ENCODE measurements around the gene VWA7. TPM values are rescaled to one million over a fixed set of nuclear protein-coding genes. Genes with fewer than 3 reads are reported as not detected.

VWA7 gene
- polyA plus RNA-seq, 4 donors, result 2.9 to 11.9 (median 6.4) TPM

DNA sequence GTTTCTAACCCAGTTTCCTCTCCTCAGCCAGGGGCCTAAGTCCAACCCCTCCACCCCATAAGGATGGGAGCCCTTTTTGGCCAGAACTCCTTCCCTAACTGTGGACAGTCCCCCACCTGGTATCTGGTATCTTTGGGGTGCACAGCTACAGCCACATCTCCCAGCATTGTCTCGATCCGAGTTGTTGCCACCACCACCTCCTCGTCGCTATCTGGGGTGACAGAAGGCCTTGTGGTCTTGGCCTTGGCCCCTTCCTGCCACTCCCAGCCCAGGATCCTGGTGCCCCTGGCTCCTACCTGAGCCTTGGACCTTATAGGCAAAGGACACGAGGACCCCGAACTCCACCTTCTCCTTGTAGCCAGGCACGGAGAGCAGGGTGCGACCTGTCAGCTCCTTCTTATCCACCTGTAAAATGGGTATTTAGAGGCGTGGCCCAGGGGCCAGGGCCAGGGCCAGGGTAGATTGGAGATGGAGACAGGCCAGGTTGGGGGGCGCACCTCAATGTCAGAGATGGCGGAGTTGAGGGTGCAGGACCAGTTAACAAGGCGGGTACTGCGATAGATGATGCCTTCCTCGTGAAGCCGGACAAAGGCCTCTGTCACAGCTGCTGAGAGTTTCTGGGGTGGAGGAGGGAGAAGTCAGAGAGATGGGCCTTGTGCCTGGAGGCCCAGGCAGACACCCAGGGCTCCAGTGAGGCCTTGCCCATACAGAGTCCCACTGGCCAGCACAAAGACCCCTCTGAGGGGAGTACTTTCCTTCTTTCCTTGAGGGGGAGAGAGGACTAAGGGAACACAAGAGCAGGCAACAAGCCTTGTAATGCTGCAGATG is 7.2 kb upstream of the VWA7 start:
- FAIRE-seq (no peak), DNase-seq (no peak)
- Histone ChIP-seq H3K36me3 (ENCODE audit: control insufficient read depth in 3 of 3, insufficient read depth in 2 of 3, low read depth in 1 of 3, low read length in 3 of 3) (peaks cover 0 to 82% (median 13%) of the 10 kb centered on the region in 3 donors), H3K4me3 (ENCODE audit: low read depth in 1 of 3, low read length in 3 of 3) (no peak overlapping the region), H3K4me1 (ENCODE audit: control insufficient read depth in 3 of 3, insufficient read depth in 2 of 3, low read depth in 1 of 3, low read length in 2 of 3) (no peaks in the 10 kb centered on the region), H3K27me3 (ENCODE audit: control insufficient read depth in 3 of 3, insufficient read depth in 3 of 3, low read length in 3 of 3) (no peaks in the 10 kb centered on the region), H3K27ac (ENCODE audit: low read depth in 1 of 3, low read length in 2 of 3) (no peak overlapping the region), H3K9me3 (ENCODE audit: control insufficient read depth in 2 of 2, insufficient read depth in 1 of 2, low read depth in 1 of 2, low read length in 1 of 2) (no peaks in the 10 kb centered on the region)
- WGBS, 3 donors, result 91 to 96% (median 93%) methylated on average over 15 of the region's 15 CpGs

DNA sequence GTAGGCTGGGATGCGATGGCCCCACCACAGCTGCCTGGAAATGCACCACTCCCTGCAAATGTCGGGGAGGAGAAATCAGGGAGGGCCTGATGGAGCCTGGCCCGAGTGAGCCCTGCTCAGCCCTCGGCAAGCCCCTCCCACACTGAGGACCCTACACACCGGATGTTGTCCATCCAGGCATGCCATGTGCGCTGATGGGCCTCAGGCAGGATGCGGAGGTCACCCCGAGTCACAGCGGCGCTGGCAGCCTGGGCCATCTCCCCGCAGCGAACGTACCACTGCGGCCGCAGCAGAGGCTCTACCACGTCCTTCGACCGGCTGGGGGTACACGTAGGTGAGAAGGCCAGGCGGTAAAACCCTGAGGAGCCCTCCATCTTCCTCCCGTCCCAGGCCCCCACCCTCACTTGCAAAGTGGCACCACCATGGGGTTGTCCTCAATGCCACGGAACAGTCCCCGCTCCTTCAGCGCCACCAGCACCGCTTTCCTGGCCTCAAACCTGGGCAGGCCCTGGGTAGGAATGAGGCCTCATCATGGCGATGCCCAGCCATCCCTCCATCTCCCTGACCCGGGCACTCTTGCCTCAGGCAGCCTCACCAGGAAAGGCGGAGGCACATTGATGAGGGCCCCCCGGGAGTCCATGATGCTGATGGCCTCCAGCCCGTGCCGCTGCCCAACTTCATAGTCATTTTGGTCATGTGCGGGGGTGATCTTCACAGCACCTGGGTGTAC is 5.2 kb upstream of the VWA7 start:
- H3K4me1 ChIP-seq (ENCODE audit: control insufficient read depth in 3 of 3, insufficient read depth in 2 of 3, low read depth in 1 of 3, low read length in 2 of 3), result peaks cover 0 to 9% (median 0%) of the 10 kb centered on the region in 3 donors
- H3K9me3 ChIP-seq (ENCODE audit: control insufficient read depth in 2 of 2, insufficient read depth in 1 of 2, low read depth in 1 of 2, low read length in 1 of 2), result no peaks in the 10 kb centered on the region
- WGBS, 3 donors, result 92 to 96% (median 93%) methylated on average over 32 of the region's 32 CpGs
- FAIRE-seq (no peak), DNase-seq (no peak)
- H3K27ac ChIP-seq (ENCODE audit: low read depth in 1 of 3, low read length in 2 of 3), result no peak overlapping the region
- no peak overlapping the region for H3K4me3 ChIP-seq (ENCODE audit: low read depth in 1 of 3, low read length in 3 of 3)
- no peaks in the 10 kb centered on the region for H3K27me3 ChIP-seq (ENCODE audit: control insufficient read depth in 3 of 3, insufficient read depth in 3 of 3, low read length in 3 of 3)
- peaks cover 0 to 92% (median 17%) of the 10 kb centered on the region in 3 donors for H3K36me3 ChIP-seq (ENCODE audit: control insufficient read depth in 3 of 3, insufficient read depth in 2 of 3, low read depth in 1 of 3, low read length in 3 of 3)

- no peak overlapping the region for H3K27ac ChIP-seq (ENCODE audit: low read depth in 1 of 3, low read length in 2 of 3)
- WGBS, 3 donors, result 91 to 96% (median 95%) methylated on average over 23 of the region's 23 CpGs
- peaks cover 0 to 17% (median 2%) of the 10 kb centered on the region in 3 donors for H3K4me1 ChIP-seq (ENCODE audit: control insufficient read depth in 3 of 3, insufficient read depth in 2 of 3, low read depth in 1 of 3, low read length in 2 of 3)
- H3K36me3 ChIP-seq (ENCODE audit: control insufficient read depth in 3 of 3, insufficient read depth in 2 of 3, low read depth in 1 of 3, low read length in 3 of 3), result peaks cover 0 to 87% (median 17%) of the 10 kb centered on the region in 3 donors
- DNase-seq, result no peak
- H3K27me3 ChIP-seq (ENCODE audit: control insufficient read depth in 3 of 3, insufficient read depth in 3 of 3, low read length in 3 of 3), result no peaks in the 10 kb centered on the region
- no peaks in the 10 kb centered on the region for H3K9me3 ChIP-seq (ENCODE audit: control insufficient read depth in 2 of 2, insufficient read depth in 1 of 2, low read depth in 1 of 2, low read length in 1 of 2)
- no peak overlapping the region for H3K4me3 ChIP-seq (ENCODE audit: low read depth in 1 of 3, low read length in 3 of 3)
- no peak for FAIRE-seq
Measured at GRCh38 chr6:31781244-31782125, 4.4 kb upstream of the VWA7 start.

GRCh38 chr6:31780507-31781243 is 3.5 kb upstream of the VWA7 start:
- H3K9me3 ChIP-seq (ENCODE audit: control insufficient read depth in 2 of 2, insufficient read depth in 1 of 2, low read depth in 1 of 2, low read length in 1 of 2), result no peaks in the 10 kb centered on the region
- FAIRE-seq (no peak), DNase-seq (no peak)
- H3K36me3 ChIP-seq (ENCODE audit: control insufficient read depth in 3 of 3, insufficient read depth in 2 of 3, low read depth in 1 of 3, low read length in 3 of 3), result peaks cover 0 to 80% (median 17%) of the 10 kb centered on the region in 3 donors
- no peaks in the 10 kb centered on the region for H3K27me3 ChIP-seq (ENCODE audit: control insufficient read depth in 3 of 3, insufficient read depth in 3 of 3, low read length in 3 of 3)
- no peak overlapping the region for H3K4me3 ChIP-seq (ENCODE audit: low read depth in 1 of 3, low read length in 3 of 3)
- 85 to 91% (median 89%) methylated on average over 20 of the region's 20 CpGs for WGBS, 3 donors
- peaks cover 0 to 26% (median 4%) of the 10 kb centered on the region in 3 donors for H3K4me1 ChIP-seq (ENCODE audit: control insufficient read depth in 3 of 3, insufficient read depth in 2 of 3, low read depth in 1 of 3, low read length in 2 of 3)
- no peak overlapping the region for H3K27ac ChIP-seq (ENCODE audit: low read depth in 1 of 3, low read length in 2 of 3)

- H3K27me3 ChIP-seq (ENCODE audit: control insufficient read depth in 3 of 3, insufficient read depth in 3 of 3, low read length in 3 of 3), result no peaks in the 10 kb centered on the region
- peaks cover 0 to 72% (median 17%) of the 10 kb centered on the region in 3 donors for H3K36me3 ChIP-seq (ENCODE audit: control insufficient read depth in 3 of 3, insufficient read depth in 2 of 3, low read depth in 1 of 3, low read length in 3 of 3)
- H3K4me3 ChIP-seq (ENCODE audit: low read depth in 1 of 3, low read length in 3 of 3), result no peak overlapping the region
- WGBS, 3 donors, result 93 to 95% (median 94%) methylated on average over 10 of the region's 10 CpGs
- no peak for FAIRE-seq
- H3K9me3 ChIP-seq (ENCODE audit: control insufficient read depth in 2 of 2, insufficient read depth in 1 of 2, low read depth in 1 of 2, low read length in 1 of 2), result no peaks in the 10 kb centered on the region
- DNase-seq, result no peak
- peaks cover 0 to 33% (median 4%) of the 10 kb centered on the region in 3 donors for H3K4me1 ChIP-seq (ENCODE audit: control insufficient read depth in 3 of 3, insufficient read depth in 2 of 3, low read depth in 1 of 3, low read length in 2 of 3)
- H3K27ac ChIP-seq (ENCODE audit: low read depth in 1 of 3, low read length in 2 of 3), result no peak overlapping the region
Measured at GRCh38 chr6:31779908-31780307, 2.8 kb upstream of the VWA7 start.

DNA sequence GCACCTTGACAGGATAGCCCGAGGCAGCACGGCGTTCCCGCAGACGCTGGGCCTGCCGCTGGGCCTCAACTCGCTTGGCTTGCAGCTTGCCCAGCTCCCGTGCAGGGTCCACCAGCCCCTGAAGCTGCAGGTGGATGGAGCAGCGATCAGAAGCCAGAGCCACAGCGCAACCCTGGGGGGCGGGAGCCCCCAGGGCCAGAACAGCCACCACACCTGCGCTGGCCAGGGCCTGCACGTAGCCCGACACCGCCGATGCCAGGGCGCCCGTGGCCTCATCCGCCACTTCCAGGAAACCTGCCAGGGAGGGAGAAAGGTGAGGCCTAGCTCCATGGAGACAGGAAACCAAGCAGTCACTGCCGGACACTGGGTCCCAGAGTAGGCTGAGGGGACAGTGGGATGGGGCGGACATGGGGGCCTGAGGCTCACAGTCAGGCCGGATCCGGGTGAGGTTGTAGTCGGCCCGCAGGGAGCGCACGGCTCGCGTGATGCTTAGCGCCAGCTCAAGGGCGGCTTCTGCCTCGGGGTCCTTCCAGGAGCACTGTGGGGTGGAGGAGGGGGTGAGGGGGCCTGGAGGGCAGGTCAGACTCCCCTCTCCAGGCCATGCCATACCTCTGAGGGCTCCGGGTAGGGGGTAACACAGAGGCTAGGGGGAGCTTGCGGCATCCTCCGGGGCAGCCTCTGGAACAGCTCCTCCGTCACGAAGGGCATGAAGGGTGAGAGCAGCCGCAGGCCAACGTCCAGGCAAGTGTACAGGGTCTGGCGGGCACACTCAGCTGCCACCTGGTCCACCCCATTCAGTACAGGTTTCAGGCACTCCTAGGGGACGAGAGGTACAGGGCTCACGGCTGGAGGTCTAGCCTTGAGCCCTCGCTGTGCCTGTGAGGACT is 2.1 kb upstream of the VWA7 start:
- FAIRE-seq (no peak), DNase-seq (no peak)
- WGBS, 3 donors, result 89 to 94% (median 94%) methylated on average over 40 to 43 of the region's 43 CpGs
- H3K36me3 ChIP-seq (ENCODE audit: control insufficient read depth in 3 of 3, insufficient read depth in 2 of 3, low read depth in 1 of 3, low read length in 3 of 3), result peaks cover 0 to 66% (median 16%) of the 10 kb centered on the region in 3 donors
- H3K4me3 ChIP-seq (ENCODE audit: low read depth in 1 of 3, low read length in 3 of 3), result no peak overlapping the region
- peaks cover 0 to 37% (median 4%) of the 10 kb centered on the region in 3 donors for H3K4me1 ChIP-seq (ENCODE audit: control insufficient read depth in 3 of 3, insufficient read depth in 2 of 3, low read depth in 1 of 3, low read length in 2 of 3)
- H3K9me3 ChIP-seq (ENCODE audit: control insufficient read depth in 2 of 2, insufficient read depth in 1 of 2, low read depth in 1 of 2, low read length in 1 of 2), result no peaks in the 10 kb centered on the region
- no peak overlapping the region for H3K27ac ChIP-seq (ENCODE audit: low read depth in 1 of 3, low read length in 2 of 3)
- no peaks in the 10 kb centered on the region for H3K27me3 ChIP-seq (ENCODE audit: control insufficient read depth in 3 of 3, insufficient read depth in 3 of 3, low read length in 3 of 3)

DNA sequence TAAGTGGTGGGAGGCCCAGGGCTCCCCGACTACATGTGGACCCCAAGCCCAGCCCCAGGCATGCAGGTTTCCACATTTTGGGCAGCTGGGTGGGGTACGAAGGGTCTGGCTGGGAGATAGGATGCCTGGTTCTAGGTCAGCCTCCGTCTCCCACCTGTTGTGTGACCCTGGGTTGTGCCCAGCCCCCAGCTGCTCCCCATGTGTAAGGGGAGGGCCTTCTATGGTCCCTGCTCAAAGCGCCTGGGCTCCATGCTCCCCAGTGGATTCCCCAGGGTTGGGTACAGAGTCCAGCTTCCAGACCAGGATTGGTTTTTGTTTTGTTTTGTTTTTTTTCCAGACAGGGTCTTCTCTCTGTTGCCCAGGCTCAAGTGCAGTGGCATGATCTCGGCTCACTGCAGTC is 1.1 kb upstream of the VWA7 start:
- Histone ChIP-seq H3K27me3 (ENCODE audit: control insufficient read depth in 3 of 3, insufficient read depth in 3 of 3, low read length in 3 of 3) (no peaks in the 10 kb centered on the region), H3K4me1 (ENCODE audit: control insufficient read depth in 3 of 3, insufficient read depth in 2 of 3, low read depth in 1 of 3, low read length in 2 of 3) (peaks cover 0 to 37% (median 4%) of the 10 kb centered on the region in 3 donors), H3K4me3 (ENCODE audit: low read depth in 1 of 3, low read length in 3 of 3) (no peak overlapping the region), H3K36me3 (ENCODE audit: control insufficient read depth in 3 of 3, insufficient read depth in 2 of 3, low read depth in 1 of 3, low read length in 3 of 3) (peaks cover 0 to 57% (median 11%) of the 10 kb centered on the region in 3 donors), H3K27ac (ENCODE audit: low read depth in 1 of 3, low read length in 2 of 3) (peak overlapping the region in 2 of 3 donors; percentile 79 to 93), H3K9me3 (ENCODE audit: control insufficient read depth in 2 of 2, insufficient read depth in 1 of 2, low read depth in 1 of 2, low read length in 1 of 2) (no peaks in the 10 kb centered on the region)
- DNase-seq (no peak), FAIRE-seq (no peak)
- 93 to 95% (median 93%) methylated on average over 5 of the region's 5 CpGs for WGBS, 3 donors

All from small intestine (tissue), 7 donors.